OCI-LY1 (cell line): ENCODE data around the gene CHCHD4.

ENCODE experiments used
- H2AFZ ChIP-seq: fragments of 200-600 bp; sonication (generic), shearing (Covaris generic); 2 replicates; pipeline ENCODE4 v1.6.0; 2014; ENCODE audit warnings: antibody characterized with exemption, mild to moderate bottlenecking, low read length
- H3F3A ChIP-seq: fragments of 200-600 bp; sonication (generic), shearing (Covaris generic); 2 replicates; pipeline ENCODE4 v1.6.0; 2014; ENCODE audit warnings: mild to moderate bottlenecking, antibody characterized with exemption, low read length, moderate library complexity; ENCODE audit not compliant: insufficient read depth
- H3K27ac ChIP-seq: fragments of 200-600 bp; sonication (generic); 2 replicates; pipeline ENCODE4 v1.5.1; 2014; ENCODE audit warnings: low read length, mixed run types, mild to moderate bottlenecking, low read depth; ENCODE audit not compliant: poor library complexity, severe bottlenecking
- H3K27me3 ChIP-seq: fragments of 200-600 bp; sonication (generic); 2 replicates; pipeline ENCODE4 v1.6.0; 2014; ENCODE audit warnings: antibody characterized with exemption, mild to moderate bottlenecking, low read length, moderate library complexity; ENCODE audit not compliant: insufficient read depth
- H3K36me3 ChIP-seq: fragments of 200-600 bp; sonication (generic); 2 replicates; pipeline ENCODE4 v1.6.1; 2014; ENCODE audit warnings: mild to moderate bottlenecking, antibody characterized with exemption, low read length, moderate library complexity, mixed read lengths; ENCODE audit not compliant: insufficient read depth
- H3K4me1 ChIP-seq: fragments of 200-600 bp; sonication (generic); 2 replicates; pipeline ENCODE4 v1.5.1; 2014; ENCODE audit warnings: mild to moderate bottlenecking, low read length, moderate library complexity; ENCODE audit not compliant: insufficient read depth, severe bottlenecking
- H3K4me2 ChIP-seq: fragments of 200-600 bp; sonication (generic), shearing (Covaris generic); 2 replicates; pipeline ENCODE4 v1.6.1; 2014; ENCODE audit warnings: low read length
- H3K4me3 ChIP-seq: fragments of 200-600 bp; sonication (generic); 2 replicates; pipeline ENCODE4 v1.5.1; 2014; ENCODE audit warnings: low read length, low read depth, mild to moderate bottlenecking, mixed read lengths; ENCODE audit not compliant: poor library complexity, severe bottlenecking
- H3K79me2 ChIP-seq: fragments of 200-600 bp; shearing (Covaris generic); 2 replicates; pipeline ENCODE4 v1.6.1; 2016; ENCODE audit warnings: mixed run types, low read length, mixed read lengths; ENCODE audit not compliant: insufficient read depth
- H3K9ac ChIP-seq: fragments of 200-600 bp; sonication (generic), shearing (Covaris generic); 2 replicates; pipeline ENCODE4 v1.6.1; 2014; ENCODE audit warnings: mild to moderate bottlenecking, low read length, mixed read lengths
- H3K9me2 ChIP-seq: fragments of 200-600 bp; sonication (generic), shearing (Covaris generic); 2 replicates; pipeline ENCODE4 v1.6.1; 2014; ENCODE audit warnings: low read depth, mild to moderate bottlenecking, low read length, mixed read lengths
- H3K9me3 ChIP-seq: fragments of 200-600 bp; shearing (Covaris generic); 2 replicates; pipeline ENCODE4 v1.6.1; 2014; ENCODE audit warnings: low read length, mixed read lengths
- H4K20me1 ChIP-seq: fragments of 200-600 bp; sonication (generic), shearing (Covaris generic); 2 replicates; pipeline ENCODE4 v1.6.0; 2016; ENCODE audit warnings: mild to moderate bottlenecking, low read length; ENCODE audit not compliant: insufficient read depth
- CTCF ChIP-seq: fragments of 200-600 bp; sonication (generic), shearing (Covaris generic); IDR thresholded peaks from 2 replicates; pipeline ENCODE4 v1.5.1; 2017; ENCODE audit warnings: mild to moderate bottlenecking, antibody characterized with exemption, low read length, moderate library complexity, mixed read lengths
- EZH2 ChIP-seq: fragments of 200-600 bp; sonication (generic), shearing (Covaris generic); IDR thresholded peaks from 2 replicates; pipeline ENCODE4 v1.8.0; 2017; ENCODE audit warnings: borderline replicate concordance, mixed run types, mild to moderate bottlenecking, antibody characterized with exemption, low read length, moderate library complexity, mixed read lengths

Gene CHCHD4

GRCh38 chr3:14144423-14145075, 19.9 kb upstream of the CHCHD4 start:
- Histone ChIP-seq H3K4me1 (peaks cover 12% of the 10 kb centered on the region), H4K20me1 (no peaks in the 10 kb centered on the region), H3K4me3 (no peak overlapping the region), H3K36me3 (peaks cover 20% of the 10 kb centered on the region; the same call in 1 of the 2 replicates), H3K4me2 (no peak overlapping the region), H3K27me3 (no peaks in the 10 kb centered on the region), H3K27ac (peak overlapping the region; percentile 29), H3K9ac (no peak overlapping the region), H3F3A (no peaks in the 10 kb centered on the region), H2AFZ (no peak overlapping the region), H3K9me2 (no peaks in the 10 kb centered on the region), H3K9me3 (no peaks in the 10 kb centered on the region), H3K79me2 (no peaks in the 10 kb centered on the region)
- TF ChIP-seq CTCF (no peak), EZH2 (no peak)

GRCh38 chr3:14143271-14144225, 18.9 kb upstream of the CHCHD4 start:
- no peak overlapping the region for H3K4me3 ChIP-seq
- no peaks in the 10 kb centered on the region for H3F3A ChIP-seq
- H3K9me2 ChIP-seq = no peaks in the 10 kb centered on the region
- H3K27ac ChIP-seq = no peak overlapping the region
- H2AFZ ChIP-seq = no peak overlapping the region
- no peak for TF ChIP-seq EZH2
- TF ChIP-seq CTCF = no peak
- no peaks in the 10 kb centered on the region for H3K27me3 ChIP-seq
- peaks cover 12% of the 10 kb centered on the region for H3K4me1 ChIP-seq
- H3K4me2 ChIP-seq = no peak overlapping the region
- H3K79me2 ChIP-seq = no peaks in the 10 kb centered on the region
- H3K36me3 ChIP-seq = peaks cover 20% of the 10 kb centered on the region; the same call in 1 of the 2 replicates
- H3K9me3 ChIP-seq = no peaks in the 10 kb centered on the region
- no peak overlapping the region for H3K9ac ChIP-seq
- no peaks in the 10 kb centered on the region for H4K20me1 ChIP-seq

GRCh38 chr3:14142567-14143270, 18.0 kb upstream of the CHCHD4 start:
- no peak overlapping the region for H3K9ac ChIP-seq
- TF ChIP-seq CTCF (no peak), EZH2 (no peak)
- no peaks in the 10 kb centered on the region for H3K9me3 ChIP-seq
- no peaks in the 10 kb centered on the region for H3K79me2 ChIP-seq
- no peaks in the 10 kb centered on the region for H3K9me2 ChIP-seq
- H3K27me3 ChIP-seq = no peaks in the 10 kb centered on the region
- no peaks in the 10 kb centered on the region for H4K20me1 ChIP-seq
- H3K4me1 ChIP-seq = peaks cover 12% of the 10 kb centered on the region
- no peak overlapping the region for H3K4me3 ChIP-seq
- peaks cover 20% of the 10 kb centered on the region; the same call in 1 of the 2 replicates for H3K36me3 ChIP-seq
- H2AFZ ChIP-seq = no peak overlapping the region
- H3F3A ChIP-seq = no peaks in the 10 kb centered on the region
- H3K27ac ChIP-seq = no peak overlapping the region
- H3K4me2 ChIP-seq = no peak overlapping the region
